Breast epithelium (tissue), 4 donors: ENCODE measurements around the gene INMT. TPM values are rescaled to one million over a fixed set of nuclear protein-coding genes. Genes with fewer than 3 reads are reported as not detected.

Experiments
- DNase-seq, 2 donors: peaks; one replicate each; pipeline ENCODE4 v3.0.0-alpha.2; 2019; ENCODE audit warnings: low spot score in 2 of 2
- H3K27ac ChIP-seq, 2 donors: fragments of 200-600 bp; sonication (generic) in 1 of 2; one replicate each; pipeline ENCODE4 v1.5.1; 2016 to 2019; ENCODE audit warnings: mild to moderate bottlenecking in 1 of 2
- H3K27me3 ChIP-seq, 2 donors: fragments of 200-600 bp; sonication (generic) in 1 of 2; one replicate each; pipeline versions ENCODE4 v1.5.1 to v1.6.0; 2017 to 2019; ENCODE audit warnings: control low read depth in 1 of 2, mild to moderate bottlenecking in 1 of 2
- H3K36me3 ChIP-seq: fragments of 200-600 bp; one replicate; pipeline ENCODE4 v1.5.1; 2019
- H3K4me1 ChIP-seq, 2 donors: fragments of 200-600 bp; sonication (generic); one replicate each; pipeline ENCODE4 v1.5.1; 2016 to 2019; ENCODE audit warnings: control low read depth in 1 of 2
- H3K4me3 ChIP-seq, 3 donors: fragments of 200-600 bp; sonication (generic); 1 replicate in 2 of 3; 2 replicates in 1 of 3; pipeline ENCODE4 v1.5.1; 2016 to 2019; ENCODE audit warnings: mild to moderate bottlenecking in 3 of 3, moderate library complexity in 2 of 3
- H3K9me3 ChIP-seq, 2 donors: fragments of 200-600 bp; sonication (generic) in 1 of 2; one replicate each; pipeline ENCODE4 v1.5.1; 2016 to 2019; ENCODE audit warnings: control low read depth in 1 of 2
- POLR2A ChIP-seq: fragments of 450-650 bp; IDR thresholded peaks from one replicate; pipeline ENCODE4 v1.6.1; 2016; ENCODE audit warnings: antibody characterized with exemption, mild to moderate bottlenecking, moderate library complexity
- POLR2AphosphoS5 ChIP-seq, 3 donors: sonication (generic); formaldehyde crosslinking; IDR thresholded peaks; one replicate each; pipeline ENCODE4 v1.6.1; 2017; ENCODE audit warnings: antibody characterized with exemption in 3 of 3
- intact Hi-C: fragments of 100-400 bp; cut with DNase I; formaldehyde crosslinking; loops from one replicate; pipeline ENCODE4 v1.15.1; 2023; ENCODE audit warnings: low total_unique reads
- total RNA-seq, 3 donors: library from RNA; depleted of rRNA; stranded (reverse); fragments of >200 nt; gene quantifications; one replicate each; pipeline ENCODE4 v1.1.0, GENCODE V29; 2016
- TF ChIP-seq, protein P1 (sequence below), 3 donors: fragments of 450-650 bp; IDR thresholded peaks; one replicate each; pipeline ENCODE4 v1.5.1; 2016 to 2017; ENCODE audit warnings: antibody characterized with exemption in 3 of 3, mild to moderate bottlenecking in 3 of 3, moderate library complexity in 3 of 3

INMT gene
- total RNA-seq, 3 donors from 2014 or later = 7.8 to 66.7 (median 26.2) TPM

DNA sequence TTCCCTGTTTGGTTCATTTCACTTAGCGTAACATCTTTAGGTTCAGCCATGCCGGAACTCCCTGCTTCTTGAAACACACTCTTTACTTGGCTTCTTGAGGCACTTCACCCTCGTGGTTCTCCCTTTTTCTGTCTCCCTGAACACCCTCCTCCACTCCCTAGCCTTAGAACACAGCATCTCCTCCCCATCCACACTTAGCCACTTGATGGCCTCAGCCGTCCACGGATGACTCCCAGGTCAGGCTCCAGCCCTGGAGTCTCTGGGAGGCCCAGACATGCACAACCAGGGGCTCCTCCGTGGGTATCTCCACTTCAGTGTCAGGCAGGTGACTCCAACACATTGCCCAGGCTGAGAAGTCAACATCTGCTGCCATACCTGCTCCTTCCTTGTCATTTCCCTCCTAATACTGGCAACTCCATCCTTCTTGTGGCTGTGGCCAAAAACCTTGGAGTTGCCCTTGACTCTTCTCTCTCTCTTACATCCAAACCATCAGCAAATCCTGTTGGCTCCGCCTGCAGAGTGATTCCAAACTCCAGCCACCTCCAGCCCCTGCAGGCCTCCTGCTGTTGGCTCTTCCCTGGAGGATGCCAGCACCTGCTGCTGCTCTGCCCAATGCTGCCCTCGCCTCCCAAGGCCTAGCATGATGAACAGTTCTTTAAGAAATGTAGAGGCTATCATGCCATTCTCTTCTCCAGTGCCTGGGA lies 8.4 kb upstream of the INMT start:
- Histone ChIP-seq H3K27me3 (no peaks in the 10 kb centered on the region), H3K36me3 (no peaks in the 10 kb centered on the region), H3K4me1 (no peaks in the 10 kb centered on the region), H3K9me3 (no peaks in the 10 kb centered on the region), H3K4me3 (no peak overlapping the region), H3K27ac (no peak overlapping the region)
- intact Hi-C loops = no loop called here
- DNase-seq = no peak
- TF ChIP-seq POLR2A = no peak
- TF ChIP-seq, protein P1, sequence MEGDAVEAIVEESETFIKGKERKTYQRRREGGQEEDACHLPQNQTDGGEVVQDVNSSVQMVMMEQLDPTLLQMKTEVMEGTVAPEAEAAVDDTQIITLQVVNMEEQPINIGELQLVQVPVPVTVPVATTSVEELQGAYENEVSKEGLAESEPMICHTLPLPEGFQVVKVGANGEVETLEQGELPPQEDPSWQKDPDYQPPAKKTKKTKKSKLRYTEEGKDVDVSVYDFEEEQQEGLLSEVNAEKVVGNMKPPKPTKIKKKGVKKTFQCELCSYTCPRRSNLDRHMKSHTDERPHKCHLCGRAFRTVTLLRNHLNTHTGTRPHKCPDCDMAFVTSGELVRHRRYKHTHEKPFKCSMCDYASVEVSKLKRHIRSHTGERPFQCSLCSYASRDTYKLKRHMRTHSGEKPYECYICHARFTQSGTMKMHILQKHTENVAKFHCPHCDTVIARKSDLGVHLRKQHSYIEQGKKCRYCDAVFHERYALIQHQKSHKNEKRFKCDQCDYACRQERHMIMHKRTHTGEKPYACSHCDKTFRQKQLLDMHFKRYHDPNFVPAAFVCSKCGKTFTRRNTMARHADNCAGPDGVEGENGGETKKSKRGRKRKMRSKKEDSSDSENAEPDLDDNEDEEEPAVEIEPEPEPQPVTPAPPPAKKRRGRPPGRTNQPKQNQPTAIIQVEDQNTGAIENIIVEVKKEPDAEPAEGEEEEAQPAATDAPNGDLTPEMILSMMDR (IDR thresholded peaks at IDR 0.05) = no peak
- TF ChIP-seq POLR2AphosphoS5 (IDR thresholded peaks at IDR 0.05) = no peak

DNA sequence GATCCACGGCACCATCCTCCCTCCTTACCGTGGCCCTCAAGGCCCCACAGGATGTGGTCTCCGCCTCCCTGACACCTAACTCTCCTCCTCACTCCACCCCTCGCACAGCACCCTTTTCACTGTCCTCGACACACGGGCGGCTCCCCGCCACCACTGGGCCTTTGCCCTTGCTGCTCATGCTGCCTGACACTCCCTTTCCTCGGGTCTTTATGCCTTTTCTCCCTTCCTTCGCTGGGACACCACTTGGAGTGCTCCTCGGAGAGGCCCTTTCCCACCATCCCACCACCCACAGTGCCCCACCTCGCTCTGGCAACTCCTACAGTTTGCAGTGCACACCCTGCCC lies 7.9 kb upstream of the INMT start:
- H3K27me3 ChIP-seq = no peaks in the 10 kb centered on the region
- no peaks in the 10 kb centered on the region for H3K4me1 ChIP-seq
- DNase-seq = no peak
- H3K4me3 ChIP-seq = no peak overlapping the region
- intact Hi-C loops = no loop called here
- TF ChIP-seq, protein P1 (IDR thresholded peaks at IDR 0.05) = no peak
- TF ChIP-seq POLR2AphosphoS5 (IDR thresholded peaks at IDR 0.05) = no peak
- TF ChIP-seq POLR2A = no peak
- no peak overlapping the region for H3K27ac ChIP-seq
- no peaks in the 10 kb centered on the region for H3K9me3 ChIP-seq
- H3K36me3 ChIP-seq = no peaks in the 10 kb centered on the region

DNA sequence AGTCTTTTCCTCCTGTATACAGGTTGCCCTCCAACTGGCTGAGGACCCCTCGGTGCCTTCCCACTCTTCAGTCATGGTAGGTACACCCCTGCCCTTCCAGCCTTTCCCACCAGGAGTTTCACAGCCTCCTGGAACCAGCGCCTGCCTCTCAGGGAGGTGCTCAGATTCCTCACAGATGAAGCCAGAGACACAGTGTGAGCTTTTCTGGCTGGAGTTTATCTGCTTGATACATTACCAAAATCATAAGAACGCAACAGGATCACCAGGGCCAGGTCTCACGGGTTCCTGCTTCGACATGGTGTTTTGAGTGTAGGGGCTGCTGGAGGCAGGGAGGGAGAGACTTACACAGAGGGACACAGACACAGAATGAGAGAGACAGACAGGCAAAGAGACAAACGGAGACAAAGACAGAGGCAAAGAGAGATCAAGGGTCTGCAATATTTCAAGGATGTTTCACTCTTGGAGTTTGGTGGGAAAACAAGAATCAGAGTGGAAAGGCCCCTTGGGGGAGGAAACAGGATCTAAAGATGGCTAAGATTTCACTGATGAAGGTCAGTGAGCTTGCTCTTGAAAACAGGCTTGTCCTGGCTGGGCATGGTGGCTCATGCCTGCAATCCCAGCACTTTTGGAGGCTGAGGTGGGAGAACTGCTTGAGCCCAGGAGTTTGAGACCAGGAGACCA lies 6.5 kb upstream of the INMT start:
- H3K4me3 ChIP-seq = no peak overlapping the region
- H3K4me1 ChIP-seq = no peaks in the 10 kb centered on the region
- no peaks in the 10 kb centered on the region for H3K36me3 ChIP-seq
- H3K9me3 ChIP-seq = peaks cover 0 to 4% of the 10 kb centered on the region in 2 donors
- no peak for DNase-seq
- TF ChIP-seq, protein P1 (IDR thresholded peaks at IDR 0.05) = no peak
- no peak for TF ChIP-seq POLR2A
- no peak for TF ChIP-seq POLR2AphosphoS5 (IDR thresholded peaks at IDR 0.05)
- H3K27me3 ChIP-seq = no peaks in the 10 kb centered on the region
- H3K27ac ChIP-seq = peak overlapping the region in 1 of 2 donors; percentile 12
- intact Hi-C loops = no loop called here

DNA sequence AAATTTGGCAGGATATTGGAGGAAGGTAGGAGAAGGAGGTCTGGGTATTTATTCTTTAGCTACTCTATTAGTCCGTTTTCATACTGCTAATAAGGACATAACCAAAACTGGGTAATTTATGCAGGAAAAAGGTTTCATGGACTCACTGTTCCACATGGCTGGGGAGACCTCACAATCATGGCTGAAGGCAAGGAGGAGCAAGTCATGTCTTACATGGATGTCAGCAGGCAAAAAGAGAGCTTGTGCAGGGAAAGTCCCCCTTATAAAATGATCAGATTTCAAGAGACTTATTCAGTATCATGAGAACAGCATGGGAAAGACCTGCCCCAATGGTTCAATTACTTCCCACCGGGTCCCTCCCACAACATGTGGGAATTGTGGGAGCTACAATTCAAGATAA lies 1.9 kb upstream of the INMT start:
- TF ChIP-seq, protein P1 (IDR thresholded peaks at IDR 0.05) = no peak
- TF ChIP-seq POLR2A (no peak), POLR2AphosphoS5 (IDR thresholded peaks at IDR 0.05) (no peak)
- no peaks in the 10 kb centered on the region for H3K27me3 ChIP-seq
- peak overlapping the region; percentile 21 to 78 for H3K27ac ChIP-seq
- no peaks in the 10 kb centered on the region for H3K36me3 ChIP-seq
- intact Hi-C loops = no loop called here
- DNase-seq = no peak
- no peaks in the 10 kb centered on the region for H3K4me1 ChIP-seq
- no peak overlapping the region for H3K4me3 ChIP-seq
- H3K9me3 ChIP-seq = peaks cover 0 to 4% of the 10 kb centered on the region in 2 donors
